Right hindlimb (tissue), 1 donor: ENCODE measurements around the gene SHF.
"Not testable (repeated sequence)": the region's sequence is repeated elsewhere in the genome, so short reads cannot be mapped to it uniquely, and the experiment has no call there.

ENCODE experiments used
- DNase-seq: peaks from one replicate; pipeline ENCODE4 v3.0.0-alpha.2; 2018

Gene SHF, protein sequence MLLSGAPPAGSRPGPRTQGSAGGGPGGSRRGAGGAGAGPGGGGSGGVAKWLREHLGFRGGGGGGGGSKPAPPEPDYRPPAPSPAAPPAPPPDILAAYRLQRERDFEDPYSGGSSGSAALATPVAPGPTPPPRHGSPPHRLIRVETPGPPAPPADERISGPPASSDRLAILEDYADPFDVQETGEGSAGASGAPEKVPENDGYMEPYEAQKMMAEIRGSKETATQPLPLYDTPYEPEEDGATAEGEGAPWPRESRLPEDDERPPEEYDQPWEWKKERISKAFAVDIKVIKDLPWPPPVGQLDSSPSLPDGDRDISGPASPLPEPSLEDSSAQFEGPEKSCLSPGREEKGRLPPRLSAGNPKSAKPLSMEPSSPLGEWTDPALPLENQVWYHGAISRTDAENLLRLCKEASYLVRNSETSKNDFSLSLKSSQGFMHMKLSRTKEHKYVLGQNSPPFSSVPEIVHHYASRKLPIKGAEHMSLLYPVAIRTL

DNA sequence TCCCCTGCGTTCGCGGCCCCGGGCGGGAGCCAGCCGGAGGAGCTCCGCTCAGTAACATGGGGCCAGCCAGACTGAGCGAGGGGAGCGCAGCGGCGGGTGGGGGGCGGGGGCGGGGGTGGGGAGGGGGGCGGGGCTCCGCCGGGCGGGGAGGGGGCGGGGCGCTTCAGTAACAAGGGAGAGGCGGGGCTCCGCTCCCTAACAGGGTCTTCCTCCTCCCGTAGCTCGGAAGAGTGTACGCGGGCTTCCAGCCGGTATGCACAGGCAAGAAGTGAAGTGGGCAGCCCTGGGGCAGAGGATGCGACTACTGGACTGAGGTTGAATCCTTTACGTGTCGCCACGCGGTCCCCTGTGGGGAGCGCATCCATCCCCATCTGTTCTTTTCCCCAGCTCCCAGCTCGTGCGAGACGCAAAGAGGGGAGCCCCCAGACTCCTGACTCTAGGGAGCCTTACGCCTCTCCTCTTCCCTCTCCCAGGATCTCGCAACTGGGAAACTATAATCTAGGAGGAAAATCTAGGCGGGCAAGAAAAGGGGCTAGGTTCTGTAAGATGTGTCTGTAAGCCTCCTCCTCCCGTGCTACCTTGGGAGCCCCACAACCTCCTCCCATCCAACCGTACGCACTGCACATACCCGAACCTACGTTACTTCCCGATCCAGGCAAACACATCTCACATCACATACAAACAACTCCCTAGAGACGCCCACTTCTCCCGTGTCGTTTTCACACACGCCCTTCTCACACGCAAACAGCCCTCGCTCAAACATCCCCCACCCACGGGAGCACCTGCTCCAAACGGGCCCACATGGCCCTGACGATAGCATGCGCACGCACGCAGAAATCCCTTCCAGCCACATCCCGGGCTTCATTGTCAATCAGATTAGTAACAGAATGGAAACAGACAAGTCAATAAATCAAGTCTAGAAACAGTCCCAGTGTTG lies at the start of gene SHF:
Gene SHF (minus strand): TSS at position 73 of the 937 bp plus-strand sequence. CDS start 15 bp downstream, at position 58.
- peak; percentile 84 for DNase-seq

DNA sequence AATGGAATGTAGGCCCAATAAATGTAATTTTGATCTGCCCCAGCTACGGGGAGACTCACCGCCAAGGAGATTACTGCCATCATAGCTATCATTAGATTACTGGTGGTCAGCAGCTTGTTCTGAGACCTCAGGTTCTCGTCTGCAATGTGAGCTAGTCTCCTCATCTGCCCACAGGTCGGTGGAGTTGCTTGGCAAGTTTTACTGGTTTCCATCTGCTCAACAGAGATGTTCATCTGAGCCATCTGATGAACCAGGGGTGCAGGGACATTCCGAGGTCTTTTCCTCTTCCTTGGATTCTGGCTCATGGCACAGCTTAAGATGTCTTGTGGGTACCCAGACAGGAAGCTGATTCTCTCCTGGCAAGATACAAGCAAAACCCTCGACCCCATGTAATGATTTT lies 49.0 kb upstream of the SHF start:
- not testable (repeated sequence) for DNase-seq

DNA sequence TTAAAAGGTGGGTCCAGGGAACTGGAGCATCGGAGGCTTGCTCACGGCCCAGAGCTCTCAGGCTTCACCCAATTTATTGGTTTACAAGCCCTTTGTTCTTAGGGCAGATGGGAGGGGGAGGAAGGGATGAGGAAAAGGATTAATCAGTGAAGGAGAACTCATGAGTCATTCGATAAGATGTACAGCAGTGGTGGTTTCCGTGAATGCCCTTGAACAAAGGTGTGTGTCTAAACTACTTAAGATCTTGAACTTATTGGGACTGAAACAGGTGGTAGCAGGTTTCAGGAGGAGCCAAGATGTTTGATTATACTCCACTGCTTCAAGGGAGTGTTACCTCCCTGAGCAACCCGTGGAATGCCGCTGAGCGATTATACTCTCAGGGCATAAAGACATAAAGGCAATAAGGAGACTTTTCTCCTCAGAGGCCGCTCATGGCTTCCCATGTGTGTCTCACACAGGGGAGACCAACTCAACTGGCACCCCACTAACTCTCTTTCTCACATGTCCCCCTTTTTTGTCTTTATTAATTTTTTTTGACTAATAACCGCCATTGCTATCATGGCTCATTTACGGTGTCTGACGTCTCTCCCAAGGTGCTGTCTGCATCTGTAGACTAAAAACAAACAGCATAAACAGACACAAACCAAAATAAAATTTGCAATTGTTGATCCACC lies 46.9 kb upstream of the SHF start:
- DNase-seq: no peak

DNA sequence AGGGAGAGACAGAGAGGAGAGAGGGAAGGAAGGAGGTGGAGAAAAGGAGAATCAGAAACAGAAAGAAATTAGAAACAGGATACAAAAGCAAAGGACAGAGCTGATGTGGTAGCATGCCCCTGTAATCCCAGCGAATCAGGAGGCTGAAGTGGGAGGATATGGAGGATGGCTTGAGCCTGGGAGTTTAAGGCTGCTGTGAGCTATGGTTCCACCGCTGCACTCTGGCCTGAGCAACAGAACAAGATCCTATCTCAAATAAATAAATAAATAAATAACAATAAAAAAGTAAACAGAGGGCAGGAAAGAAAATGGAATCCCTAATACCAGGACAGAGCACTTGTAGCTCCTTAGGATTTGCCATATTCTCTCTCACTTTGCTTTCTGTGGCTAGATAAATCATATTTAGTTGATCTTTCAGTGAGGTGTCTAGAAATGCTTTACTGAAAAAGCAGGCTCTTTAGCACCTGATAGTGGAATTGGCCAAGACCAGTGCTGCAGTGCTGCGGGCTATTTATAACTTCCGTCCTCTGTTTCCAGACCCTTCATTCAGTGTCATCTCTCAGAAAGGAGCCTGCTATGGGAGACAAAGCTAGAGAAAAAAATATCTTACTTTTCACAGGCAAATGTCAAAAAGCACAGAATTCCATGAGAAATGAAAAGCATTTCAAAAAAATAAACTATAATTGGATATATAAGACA lies 44.2 kb upstream of the SHF start:
- DNase-seq: no peak

DNA sequence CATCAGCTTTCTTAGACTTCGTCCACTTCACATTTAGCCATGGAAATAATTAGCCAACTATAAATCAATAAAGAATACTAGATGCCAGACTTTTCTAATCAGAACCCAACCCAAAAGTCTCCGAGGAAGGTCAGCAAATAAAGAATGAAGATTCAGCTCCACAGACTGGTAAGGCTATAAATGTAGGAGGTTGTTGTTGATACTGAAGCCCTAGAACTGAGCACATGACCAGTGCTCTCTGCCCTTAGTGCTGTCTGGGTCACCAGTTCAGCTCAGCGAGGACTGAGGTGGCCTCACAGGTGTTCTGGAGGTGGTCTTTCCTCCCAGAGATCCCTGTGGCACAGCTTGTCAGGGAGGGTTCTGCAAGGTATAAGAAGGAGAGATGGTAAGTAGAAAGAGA lies 43.4 kb upstream of the SHF start:
- no peak for DNase-seq

DNA sequence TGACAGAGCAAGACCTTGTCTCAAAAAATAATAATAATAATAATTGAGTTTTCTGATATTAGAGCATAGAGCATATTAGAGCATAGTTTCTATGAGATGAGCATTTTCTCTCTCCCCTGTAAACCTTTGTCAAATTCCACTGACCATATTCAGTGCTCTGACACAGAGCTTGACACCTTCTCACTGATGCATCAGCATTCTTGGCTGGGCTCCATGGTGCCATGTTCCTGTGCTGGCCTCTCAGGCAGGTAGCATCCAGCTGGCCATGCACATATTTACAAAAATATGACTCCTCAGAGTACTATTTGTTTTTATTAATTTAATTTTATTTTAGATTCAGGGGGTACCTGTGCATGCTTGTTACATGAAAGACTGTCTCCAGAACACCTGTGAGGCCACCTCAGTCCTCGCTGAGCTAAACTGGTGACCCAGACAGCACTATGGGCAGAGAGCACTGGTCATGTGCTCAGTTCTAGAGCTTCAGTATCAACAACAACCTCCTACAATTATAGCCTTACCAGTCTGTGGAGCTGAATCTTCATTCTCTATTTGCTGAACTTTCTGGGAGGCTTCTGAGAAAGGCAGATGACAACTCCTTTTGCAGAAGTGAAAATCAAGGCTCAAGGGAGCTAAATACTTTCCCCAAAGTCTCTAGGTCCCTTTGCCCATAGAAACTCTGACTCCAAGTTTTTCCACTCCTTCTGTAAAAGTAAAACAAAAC lies 42.6 kb upstream of the SHF start:
- no peak for DNase-seq

DNA sequence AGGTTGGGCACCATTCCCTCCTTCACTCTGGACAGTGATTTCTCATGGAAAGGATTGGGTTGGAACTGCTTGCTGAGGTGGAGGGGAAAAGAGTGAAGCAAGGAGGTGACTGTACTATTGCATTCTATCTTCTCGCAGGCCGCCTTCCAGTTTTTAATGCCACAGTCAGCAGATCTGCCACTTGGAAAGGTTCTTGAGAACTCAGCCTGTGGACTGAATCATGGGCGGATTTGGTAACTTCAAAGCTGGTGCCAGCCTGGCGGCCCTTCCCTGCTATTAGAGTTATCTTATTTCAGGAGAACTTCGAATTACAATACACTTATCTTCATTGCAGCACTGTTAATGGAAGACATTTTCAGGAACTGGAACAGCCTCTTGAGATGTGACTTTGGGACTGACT lies 41.2 kb upstream of the SHF start:
- DNase-seq: no peak

DNA sequence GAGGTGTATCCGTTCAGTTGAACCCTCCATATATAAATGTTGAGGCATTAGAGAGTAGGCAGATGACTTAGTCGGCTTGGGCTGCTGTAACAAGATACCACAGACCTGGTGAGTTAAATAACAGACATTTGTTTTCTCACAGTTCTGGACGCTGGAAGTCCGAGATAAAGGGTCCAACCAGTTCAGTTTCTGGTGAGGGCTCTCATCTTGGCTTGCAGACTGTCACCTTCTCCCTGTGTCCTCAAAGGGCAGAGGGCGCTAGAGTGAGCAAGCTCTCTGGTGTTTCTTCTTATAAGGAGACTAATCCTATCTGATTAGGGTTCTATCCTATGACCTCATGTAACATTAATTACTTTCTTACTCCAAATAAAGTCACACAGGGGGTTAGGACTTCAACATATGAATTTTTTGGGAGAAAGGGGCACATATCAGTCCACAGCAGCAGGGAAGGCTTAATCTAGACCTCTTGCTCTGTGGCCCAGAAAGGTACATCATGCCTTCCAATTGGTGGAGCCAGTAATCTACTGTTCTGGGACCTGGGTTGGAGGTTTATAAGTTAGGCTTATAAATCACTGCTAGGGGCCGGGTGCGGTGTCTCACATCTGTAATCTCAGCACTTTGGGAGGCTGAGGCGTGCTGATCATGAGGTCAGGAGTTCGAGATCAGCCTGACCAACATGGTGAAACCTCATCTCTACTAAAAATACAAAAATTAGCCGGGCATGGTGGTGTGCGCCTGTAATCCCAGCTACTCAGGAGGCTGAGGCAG lies 37.9 kb upstream of the SHF start:
- no peak for DNase-seq

DNA sequence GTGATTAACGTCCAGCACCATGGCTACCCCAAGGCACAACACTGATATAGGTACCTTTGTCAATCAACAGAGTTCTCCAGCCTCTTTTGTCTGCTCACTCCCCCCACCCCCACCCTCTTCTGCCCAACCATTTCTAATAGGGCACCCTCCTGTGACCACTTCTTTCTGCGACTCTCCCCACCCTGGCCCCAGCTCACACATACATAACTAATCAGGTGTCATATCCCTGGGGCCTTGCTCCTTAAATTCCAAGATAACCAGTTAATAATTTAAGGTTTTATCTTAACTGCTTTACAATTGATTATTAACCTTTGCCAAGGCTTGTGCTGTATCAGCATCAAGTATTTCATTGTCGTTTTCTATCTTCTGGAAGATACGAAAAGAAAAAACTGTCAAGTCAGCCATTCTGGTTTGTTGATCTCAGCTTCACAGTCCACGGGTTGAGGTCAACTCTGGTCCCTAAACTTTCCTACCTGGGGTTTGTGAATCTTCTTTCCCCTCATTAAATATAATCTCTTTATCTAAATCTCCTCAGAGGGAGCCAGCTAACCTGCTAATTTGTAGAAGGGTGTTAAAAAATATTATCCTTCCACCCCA lies 37.0 kb upstream of the SHF start:
- no peak for DNase-seq

DNA sequence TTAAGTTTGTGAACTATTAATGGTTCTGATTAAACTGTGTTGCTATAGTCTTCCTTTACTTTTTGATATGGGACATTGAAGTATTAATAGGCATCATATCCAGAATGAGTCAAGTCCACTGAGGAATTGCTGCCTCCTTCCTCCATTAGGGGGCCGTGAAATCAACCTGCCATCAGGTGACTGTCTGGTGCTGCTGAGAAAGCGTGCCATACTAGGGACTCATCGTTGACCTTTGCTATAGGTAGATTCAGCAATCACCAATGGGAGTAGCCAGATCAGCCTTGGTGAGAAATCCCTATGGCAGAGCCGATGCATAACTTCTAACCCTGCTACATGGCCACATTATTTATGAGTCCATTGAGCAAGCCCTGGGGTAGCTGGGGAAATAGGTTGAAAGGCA lies 34.2 kb upstream of the SHF start:
- DNase-seq: no peak

DNA sequence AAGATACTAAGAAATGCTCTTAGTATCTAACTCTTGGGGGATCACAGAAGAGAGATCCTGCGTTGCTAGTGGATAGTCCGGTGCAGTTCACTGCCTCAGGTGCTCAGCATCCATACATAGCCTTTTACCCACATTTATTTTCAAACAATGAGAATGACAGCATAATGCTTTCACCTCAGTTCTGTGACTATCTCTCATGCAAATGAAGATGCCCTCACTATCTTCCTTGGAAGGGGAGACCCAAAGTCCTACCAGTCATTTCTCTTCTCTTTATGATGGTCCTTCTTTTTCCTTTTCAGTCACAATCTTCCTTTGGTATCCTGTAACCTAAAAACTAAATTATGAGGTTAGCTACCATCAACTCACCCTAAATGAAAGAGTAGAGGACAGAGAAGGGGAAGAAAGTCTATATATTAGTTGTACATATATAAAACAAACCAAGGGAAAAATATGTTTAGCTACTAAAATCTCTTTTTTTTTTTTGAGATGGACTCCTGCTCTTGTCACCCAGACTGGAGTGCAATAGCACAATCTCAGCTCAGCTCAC lies 33.4 kb upstream of the SHF start:
- DNase-seq: no peak

DNA sequence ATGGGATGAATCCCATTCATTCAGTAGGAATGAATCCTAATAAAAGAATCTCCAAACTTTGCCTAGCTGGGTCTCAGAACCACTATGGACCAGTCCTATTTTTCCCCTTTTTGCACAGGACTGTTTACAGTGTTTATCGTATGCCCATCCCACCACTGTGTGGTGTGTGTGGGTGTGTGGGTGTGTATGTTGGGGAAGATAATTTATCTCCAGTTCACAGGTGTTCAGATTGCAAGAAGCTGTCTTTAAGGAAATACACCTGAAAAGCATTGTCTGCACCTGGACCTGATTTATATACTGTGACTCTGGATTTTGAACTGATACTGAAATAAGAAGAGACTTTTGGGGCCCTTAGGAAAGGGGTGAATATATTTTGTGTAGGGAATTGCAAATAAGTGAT lies 24.7 kb upstream of the SHF start:
- DNase-seq: no peak

DNA sequence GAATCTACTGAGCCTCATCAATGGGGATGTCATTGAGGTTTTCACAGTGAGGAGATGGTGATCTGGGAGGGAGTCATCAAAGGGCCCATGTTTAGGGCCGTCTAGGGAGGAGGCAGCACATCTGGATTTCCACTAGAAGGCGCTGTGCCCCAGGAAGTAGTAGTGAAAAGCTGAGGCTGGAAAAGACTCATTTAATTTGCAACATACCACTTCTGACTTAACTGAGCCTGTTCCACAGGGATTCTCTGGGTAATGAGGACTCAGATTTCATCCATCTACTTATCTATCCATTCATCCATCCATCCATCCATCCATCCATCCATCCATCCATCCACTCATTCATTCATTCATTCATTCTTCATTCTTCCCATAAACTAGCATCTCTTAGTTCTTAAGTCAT lies 17.4 kb upstream of the SHF start:
- DNase-seq: peak; percentile 43

DNA sequence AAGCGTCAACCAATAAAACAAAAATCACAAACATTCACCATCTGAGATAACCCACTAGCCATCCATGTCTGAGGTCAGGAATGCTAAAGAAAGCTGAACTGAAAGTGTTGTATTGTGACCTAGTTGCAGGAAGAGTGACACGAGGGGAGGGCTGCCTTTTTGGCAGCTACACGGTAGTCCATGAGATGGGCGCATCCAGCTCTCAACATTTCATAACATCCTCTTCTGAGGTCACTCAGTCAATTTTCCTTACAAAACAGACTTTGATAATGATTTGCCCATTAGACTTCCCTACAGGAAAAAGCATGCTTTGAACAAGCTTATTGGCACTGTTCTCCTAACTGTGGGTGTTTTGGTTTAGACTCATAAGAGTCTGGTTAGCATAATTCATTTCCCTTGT lies 15.4 kb upstream of the SHF start:
- no peak for DNase-seq

DNA sequence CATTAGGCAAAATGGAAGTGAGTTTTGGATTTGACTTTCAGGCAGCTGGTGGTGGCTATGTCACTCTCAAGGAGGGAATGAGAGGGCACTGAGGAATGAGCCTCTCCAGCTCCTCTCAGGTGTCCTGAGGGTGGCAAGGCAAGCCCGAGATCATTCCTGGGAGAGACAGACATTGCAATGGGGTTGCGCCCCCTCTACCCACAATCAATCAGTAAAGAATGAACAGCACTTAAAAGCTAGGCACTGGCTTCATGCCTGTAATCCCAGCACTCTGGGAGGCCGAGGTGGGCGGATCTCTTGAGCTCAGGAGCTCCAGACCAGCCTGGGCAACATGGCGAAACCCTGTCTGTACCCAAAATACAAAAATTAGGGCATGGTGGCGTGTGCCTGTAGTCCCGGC lies 14.1 kb upstream of the SHF start:
- no peak for DNase-seq

DNA sequence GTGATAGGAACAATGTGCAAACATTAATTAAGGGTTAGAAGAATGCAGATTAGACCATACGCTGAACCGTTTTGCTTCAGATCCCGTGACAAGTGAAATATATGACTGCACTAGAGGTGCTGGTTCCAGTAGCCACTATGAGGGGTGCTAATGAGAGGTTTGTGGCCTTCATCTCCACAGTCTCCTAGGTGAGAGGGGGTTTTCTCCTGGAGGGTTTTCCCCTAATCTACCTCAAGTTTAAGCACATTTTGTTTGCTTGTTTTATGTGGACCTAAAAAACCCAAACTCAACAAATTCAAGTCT lies 13.7 kb upstream of the SHF start:
- DNase-seq: no peak

DNA sequence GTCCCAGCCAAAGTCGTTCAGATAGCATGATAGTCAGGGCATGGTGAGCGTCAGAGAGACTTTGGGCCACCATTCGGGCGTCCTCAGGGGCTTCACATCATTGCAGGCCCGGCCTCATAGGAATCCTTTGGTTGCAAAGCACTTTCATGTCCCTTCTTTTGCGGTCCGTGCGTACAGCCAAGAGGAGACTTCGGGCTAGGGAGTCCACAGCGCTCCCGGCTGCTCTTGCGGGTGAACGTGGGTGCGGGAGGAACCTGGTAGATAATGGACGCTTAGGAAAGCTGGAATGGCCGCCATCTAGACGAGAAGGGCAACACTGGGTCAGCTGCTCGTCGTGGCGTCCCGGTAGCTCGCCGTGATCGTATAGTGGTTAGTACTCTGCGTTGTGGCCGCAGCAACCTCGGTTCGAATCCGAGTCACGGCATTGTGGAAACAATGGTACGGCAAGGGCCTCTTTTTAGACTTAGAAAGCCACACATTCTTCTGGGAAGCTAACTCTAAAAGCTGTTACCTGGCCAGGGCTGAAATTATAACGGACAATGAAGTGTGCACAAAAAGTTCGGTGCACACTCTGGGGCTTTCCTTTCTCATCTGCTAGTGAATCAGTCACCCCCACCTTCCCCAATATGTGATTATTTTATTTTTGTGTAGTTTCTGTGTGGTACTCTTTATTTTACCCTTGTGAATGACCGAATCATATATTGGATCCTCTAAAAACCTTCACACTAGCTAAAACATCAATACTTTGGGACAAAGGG lies 13.2 kb upstream of the SHF start:
- peak; percentile 92 for DNase-seq

DNA sequence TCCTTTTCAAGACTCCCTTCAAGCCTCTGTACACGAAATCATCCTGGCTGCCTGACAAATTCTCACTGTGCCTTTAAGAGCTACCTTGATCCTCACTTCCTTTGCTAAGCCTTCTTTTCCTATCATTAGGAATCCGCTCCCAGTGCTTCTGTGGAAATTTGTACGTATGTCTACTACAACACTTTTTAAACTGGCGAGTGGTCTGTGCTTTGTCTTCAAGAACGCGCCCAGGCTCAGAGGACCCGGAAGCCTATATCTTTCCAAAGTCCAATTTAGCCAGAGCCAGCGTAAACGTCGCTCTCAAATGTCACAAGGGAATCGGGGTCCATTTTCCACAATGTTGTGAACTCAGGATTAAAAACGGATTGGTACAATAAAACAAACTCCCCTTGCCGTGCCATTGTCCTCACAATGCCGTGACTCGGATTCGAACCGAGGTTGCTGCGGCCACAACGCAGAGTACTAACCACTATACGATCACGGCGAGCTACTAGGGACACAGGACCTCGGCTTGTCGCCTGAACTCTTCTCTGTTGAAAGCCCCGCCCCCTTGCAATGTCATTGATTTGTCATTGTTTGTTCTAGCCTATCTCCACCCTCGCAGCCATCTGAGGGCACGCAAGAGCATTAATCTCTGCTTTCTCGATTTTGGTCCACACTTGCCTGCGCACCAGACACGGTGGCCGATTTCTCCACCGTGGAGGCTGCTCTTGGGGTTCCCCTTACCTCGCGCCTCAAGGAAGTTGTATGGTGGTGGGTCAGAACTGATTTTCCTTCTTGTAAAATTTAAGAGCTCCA lies 12.4 kb upstream of the SHF start:
- peak; percentile 97 for DNase-seq
